Adipocyte (in vitro differentiated cells): ENCODE measurements around the gene AGBL4.
A peak's percentile ranks its signal among the peaks of the same experiment; 100 is the strongest.
"Not testable (repeated sequence)": the region's sequence is repeated elsewhere in the genome, so short reads cannot be mapped to it uniquely, and the experiment has no call there.

Experiments used
- DNase-seq: peaks from one replicate; pipeline ENCODE4 v3.0.0-alpha.2; 2015; ENCODE audit warnings: low read depth
- H3K27me3 ChIP-seq: replicated peaks from 2 replicates; pipeline ENCODE4 v1.7.0; 2013; ENCODE audit warnings: mild to moderate bottlenecking, low read length, moderate library complexity; ENCODE audit not compliant: control insufficient read depth, insufficient read depth
- H3K36me3 ChIP-seq: 2 replicates; pipeline ENCODE4 v1.7.0; 2013; ENCODE audit warnings: low read length, mild to moderate bottlenecking, moderate library complexity; ENCODE audit not compliant: control insufficient read depth, insufficient read depth, severe bottlenecking
- H3K4me1 ChIP-seq: 2 replicates; pipeline ENCODE4 v1.7.0; 2013; ENCODE audit warnings: mild to moderate bottlenecking, low read length, moderate library complexity; ENCODE audit not compliant: control insufficient read depth, insufficient read depth
- H3K4me3 ChIP-seq: 2 replicates; pipeline ENCODE4 v1.7.0; 2013; ENCODE audit warnings: mild to moderate bottlenecking, low read length, moderate library complexity
- H3K9ac ChIP-seq: 2 replicates; pipeline ENCODE4 v1.7.0; 2013; ENCODE audit warnings: mild to moderate bottlenecking, low read length, moderate library complexity
- H3K9me3 ChIP-seq: 2 replicates; pipeline ENCODE4 v1.7.0; 2013; ENCODE audit warnings: mild to moderate bottlenecking, low read length, moderate library complexity; ENCODE audit not compliant: control insufficient read depth

AGBL4 gene

GRCh38 chr1:49302400-49302799 lies 721.4 kb downstream of the AGBL4 start:
- not testable (repeated sequence) for H3K9me3 ChIP-seq, H3K27me3 ChIP-seq, H3K9ac ChIP-seq, DNase-seq, H3K4me1 ChIP-seq, H3K36me3 ChIP-seq, H3K4me3 ChIP-seq

GRCh38 chr1:49298304-49298703 lies 725.5 kb downstream of the AGBL4 start:
- Histone ChIP-seq H3K36me3 (no peaks in the 10 kb centered on the region), H3K4me1 (no peaks in the 10 kb centered on the region), H3K9ac (no peak overlapping the region), H3K4me3 (no peak overlapping the region), H3K27me3 (no peaks in the 10 kb centered on the region), H3K9me3 (no peaks in the 10 kb centered on the region)
- DNase-seq, result peak; percentile 1

DNA sequence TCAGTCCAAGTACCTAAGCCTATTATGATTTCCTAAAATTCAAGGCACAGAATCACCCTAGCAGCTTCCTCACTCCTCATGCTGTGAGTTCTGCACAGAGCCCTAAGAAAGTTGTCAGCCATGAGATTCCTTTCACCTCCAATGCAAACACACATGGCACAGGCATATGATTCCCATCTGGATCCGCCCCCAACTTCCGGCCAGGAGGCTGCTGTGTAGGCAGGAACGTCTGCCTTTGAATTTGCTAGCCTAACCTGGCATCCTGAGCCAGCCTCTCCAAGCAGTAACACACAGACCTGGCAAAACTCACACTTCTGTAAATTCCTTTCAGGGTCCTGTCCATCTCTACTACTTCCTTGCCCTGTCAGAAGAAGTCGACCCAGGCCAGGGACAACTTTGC lies 726.0 kb downstream of the AGBL4 start:
- H3K4me3 ChIP-seq, result no peak overlapping the region
- H3K4me1 ChIP-seq, result no peaks in the 10 kb centered on the region
- DNase-seq, result no peak
- H3K9me3 ChIP-seq, result no peaks in the 10 kb centered on the region
- no peaks in the 10 kb centered on the region for H3K36me3 ChIP-seq
- H3K9ac ChIP-seq, result no peak overlapping the region
- H3K27me3 ChIP-seq, result no peaks in the 10 kb centered on the region

DNA sequence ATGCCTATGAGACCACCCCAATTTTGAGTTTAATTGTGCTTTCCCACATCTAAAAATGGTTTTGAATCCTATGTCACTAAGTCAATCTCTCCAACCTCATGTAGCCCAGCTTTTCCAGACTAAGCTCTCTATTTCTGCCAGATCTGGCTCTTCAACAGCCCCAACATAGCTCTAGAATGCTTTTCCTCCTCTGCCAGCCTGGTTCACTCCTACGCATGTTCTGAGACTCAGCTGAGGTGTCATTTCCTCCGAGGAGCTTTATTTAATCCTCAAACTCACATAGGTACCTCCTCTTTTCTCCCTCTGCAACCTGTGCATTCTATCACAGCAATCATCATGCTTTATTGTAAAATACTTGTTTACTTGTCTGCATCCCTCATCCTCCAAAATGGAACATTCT lies 729.2 kb downstream of the AGBL4 start:
- Histone ChIP-seq H3K36me3 (no peaks in the 10 kb centered on the region), H3K27me3 (no peaks in the 10 kb centered on the region), H3K4me3 (no peak overlapping the region), H3K4me1 (no peaks in the 10 kb centered on the region), H3K9ac (no peak overlapping the region), H3K9me3 (peaks cover 6% of the 10 kb centered on the region)
- DNase-seq, result no peak

- Histone ChIP-seq H3K4me1 (no peaks in the 10 kb centered on the region), H3K27me3 (no peaks in the 10 kb centered on the region), H3K9ac (no peak overlapping the region), H3K9me3 (peaks cover 6% of the 10 kb centered on the region), H3K4me3 (no peak overlapping the region), H3K36me3 (no peaks in the 10 kb centered on the region)
- DNase-seq, result no peak
Observed at GRCh38 chr1:49293016-49293415, 730.7 kb downstream of the AGBL4 start.

GRCh38 chr1:49257211-49258049 lies 766.3 kb downstream of the AGBL4 start:
- peaks cover 15% of the 10 kb centered on the region for H3K9me3 ChIP-seq
- not testable (repeated sequence) for H3K9ac ChIP-seq, DNase-seq, H3K4me1 ChIP-seq, H3K36me3 ChIP-seq, H3K27me3 ChIP-seq, H3K4me3 ChIP-seq

DNA sequence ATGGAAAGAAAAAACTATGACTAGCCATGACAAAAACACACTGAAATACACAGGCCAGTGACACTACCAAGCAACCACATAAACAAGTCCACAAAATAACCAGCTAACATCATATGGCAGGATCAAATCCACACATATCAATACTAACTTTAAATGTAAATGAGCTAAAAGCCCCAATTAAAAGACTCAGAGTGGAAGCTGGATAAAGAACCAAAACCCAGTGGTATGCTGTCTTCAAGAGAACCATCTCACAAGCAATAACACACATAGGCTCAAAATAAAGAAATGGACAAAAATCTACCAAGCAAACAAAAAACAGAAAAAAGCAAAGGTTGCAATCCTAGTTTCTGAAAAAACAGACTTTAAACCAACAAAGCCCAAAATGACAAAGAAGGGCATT lies 770.8 kb downstream of the AGBL4 start:
- Histone ChIP-seq H3K4me3 (no peak overlapping the region), H3K27me3 (no peaks in the 10 kb centered on the region), H3K4me1 (no peaks in the 10 kb centered on the region), H3K36me3 (no peaks in the 10 kb centered on the region), H3K9me3 (peaks cover 21% of the 10 kb centered on the region), H3K9ac (no peak overlapping the region)
- no peak for DNase-seq

DNA sequence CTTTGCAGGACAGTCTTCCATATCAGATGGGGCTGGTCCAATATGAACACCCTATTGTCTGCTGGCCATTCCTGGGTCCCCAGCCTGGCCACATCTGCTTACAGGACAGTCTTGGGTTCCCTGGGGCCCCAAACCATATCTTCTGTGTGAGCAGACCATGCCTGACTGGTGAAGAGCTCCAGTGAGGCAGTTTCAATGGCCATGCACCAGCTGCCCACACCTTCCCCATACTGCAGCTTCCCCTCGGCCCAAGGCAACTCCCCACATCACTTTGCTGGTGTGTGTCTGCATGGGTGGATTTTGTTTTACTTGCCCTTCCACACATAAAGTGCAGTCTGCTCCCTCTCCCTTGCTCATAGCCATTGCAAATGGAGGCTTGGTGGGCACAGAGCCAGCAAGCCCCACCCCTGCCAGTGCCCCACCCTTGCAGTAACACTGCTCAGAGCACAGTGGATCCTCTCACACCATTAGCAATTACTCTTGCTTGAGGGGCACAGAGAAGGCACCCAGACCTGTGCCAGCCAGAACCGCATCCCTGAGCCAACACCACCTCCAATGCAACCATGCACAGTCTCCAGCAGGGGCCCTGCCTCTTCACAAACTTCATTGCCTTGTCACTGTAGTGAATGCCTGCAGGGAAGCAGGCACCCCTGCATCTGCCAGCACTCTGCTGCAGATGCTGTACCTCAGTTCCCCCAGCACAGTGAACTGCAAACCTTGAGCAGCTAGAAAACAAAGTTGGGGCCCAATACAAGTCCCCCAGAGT lies 772.6 kb downstream of the AGBL4 start:
- DNase-seq, result no peak
- peaks cover 21% of the 10 kb centered on the region for H3K9me3 ChIP-seq
- H3K36me3 ChIP-seq, result no peaks in the 10 kb centered on the region
- H3K4me3 ChIP-seq, result no peak overlapping the region
- no peaks in the 10 kb centered on the region for H3K4me1 ChIP-seq
- H3K27me3 ChIP-seq, result no peaks in the 10 kb centered on the region
- no peak overlapping the region for H3K9ac ChIP-seq

DNA sequence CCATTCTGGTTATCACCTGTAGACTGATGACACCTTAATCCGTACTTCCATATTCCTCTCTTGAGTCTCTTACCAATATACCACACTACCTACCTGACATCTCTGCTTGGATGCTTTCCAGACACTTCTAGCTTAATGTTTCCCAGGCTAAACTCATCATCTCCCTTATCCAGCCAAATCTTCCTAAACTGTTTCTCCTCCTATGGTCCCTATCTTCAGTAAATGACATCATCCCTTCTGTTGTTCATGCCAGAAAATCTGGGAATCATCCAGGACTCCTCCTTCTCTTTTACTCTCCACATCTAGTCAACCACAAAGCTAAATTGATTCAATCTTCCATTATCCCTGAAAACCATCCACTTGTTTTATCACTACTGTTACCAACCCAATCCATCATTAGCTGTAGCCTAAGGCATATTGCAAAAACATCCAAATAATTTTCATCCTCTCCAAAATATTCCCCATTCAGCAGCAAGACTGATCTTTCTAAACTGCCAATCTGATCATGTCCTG lies 783.0 kb downstream of the AGBL4 start:
- no peak for DNase-seq
- no peaks in the 10 kb centered on the region for H3K36me3 ChIP-seq
- no peak overlapping the region for H3K4me3 ChIP-seq
- no peaks in the 10 kb centered on the region for H3K27me3 ChIP-seq
- H3K4me1 ChIP-seq, result no peaks in the 10 kb centered on the region
- no peak overlapping the region for H3K9ac ChIP-seq
- H3K9me3 ChIP-seq, result peaks cover 3% of the 10 kb centered on the region

DNA sequence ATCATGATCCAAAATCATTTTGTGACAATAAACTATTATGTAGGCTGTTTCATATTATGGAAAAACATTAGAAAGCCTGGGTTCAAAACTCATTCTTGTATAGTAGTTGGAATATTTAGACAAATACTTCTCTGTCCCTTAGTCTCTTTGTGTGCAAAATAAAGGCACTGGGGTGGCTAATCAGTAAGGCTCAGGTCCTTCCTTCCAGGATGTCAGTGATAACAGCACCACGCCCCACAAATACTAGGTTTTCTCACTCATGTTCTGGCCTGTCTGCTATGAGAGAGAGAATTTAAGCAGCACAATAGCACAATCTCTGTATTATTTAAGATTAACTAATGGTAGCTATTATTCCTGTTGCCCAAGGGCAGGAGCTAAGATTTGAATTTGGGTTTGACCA lies 788.8 kb downstream of the AGBL4 start:
- no peaks in the 10 kb centered on the region for H3K36me3 ChIP-seq
- no peak for DNase-seq
- H3K27me3 ChIP-seq, result no peaks in the 10 kb centered on the region
- H3K9ac ChIP-seq, result no peak overlapping the region
- H3K9me3 ChIP-seq, result peaks cover 3% of the 10 kb centered on the region
- H3K4me1 ChIP-seq, result no peaks in the 10 kb centered on the region
- H3K4me3 ChIP-seq, result no peak overlapping the region

- H3K9ac ChIP-seq, result no peak overlapping the region
- H3K9me3 ChIP-seq, result no peaks in the 10 kb centered on the region
- H3K27me3 ChIP-seq, result no peaks in the 10 kb centered on the region
- H3K4me3 ChIP-seq, result no peak overlapping the region
- no peak for DNase-seq
- H3K36me3 ChIP-seq, result no peaks in the 10 kb centered on the region
- no peaks in the 10 kb centered on the region for H3K4me1 ChIP-seq
Observed at GRCh38 chr1:49229555-49229954, 794.2 kb downstream of the AGBL4 start.
